HEK293 (cell line): ENCODE data around the gene PDE4DIP.
"Not testable (repeated sequence)": the region's sequence is repeated elsewhere in the genome, so short reads cannot be mapped to it uniquely, and the experiment has no call there.

Source experiments
- FEZF1 ChIP-seq: fragments of 450-650 bp; formaldehyde crosslinking; IDR thresholded peaks from 2 replicates; pipeline ENCODE4 v1.5.1; 2016; ENCODE audit warnings: missing biosample characterization, missing genetic modification characterization
- KLF10 ChIP-seq: fragments of 450-650 bp; IDR thresholded peaks from 2 replicates; pipeline ENCODE4 v1.5.1; 2018; ENCODE audit warnings: missing biosample characterization, mild to moderate bottlenecking, missing genetic modification characterization
- PATZ1 ChIP-seq: fragments of 450-650 bp; formaldehyde crosslinking; IDR thresholded peaks from 2 replicates; pipeline ENCODE4 v1.5.1; 2016; ENCODE audit warnings: missing biosample characterization, missing genetic modification characterization
- ZNF341 ChIP-seq: fragments of 450-650 bp; formaldehyde crosslinking; IDR thresholded peaks from 2 replicates; pipeline ENCODE4; 2016; ENCODE audit warnings: low read depth, missing biosample characterization, missing genetic modification characterization
- ZNF433 ChIP-seq: fragments of 450-650 bp; formaldehyde crosslinking; IDR thresholded peaks from 2 replicates; pipeline ENCODE4 v1.5.1; 2016; ENCODE audit warnings: missing biosample characterization, missing genetic modification characterization, low read depth
- ZNF521 ChIP-seq: fragments of 450-650 bp; formaldehyde crosslinking; IDR thresholded peaks from 2 replicates; pipeline ENCODE4 v1.5.1; 2017; ENCODE audit warnings: missing biosample characterization, mild to moderate bottlenecking, missing genetic modification characterization
- ZNF580 ChIP-seq: fragments of 450-650 bp; formaldehyde crosslinking; IDR thresholded peaks from 2 replicates; pipeline ENCODE4 v1.5.1; 2016; ENCODE audit warnings: missing biosample characterization, missing genetic modification characterization
- ZSCAN5A ChIP-seq: fragments of 450-650 bp; formaldehyde crosslinking; IDR thresholded peaks from 2 replicates; pipeline ENCODE4 v1.5.1; 2016; ENCODE audit warnings: missing biosample characterization, missing genetic modification characterization
- TF ChIP-seq, protein P1 (sequence below): fragments of 450-650 bp; formaldehyde crosslinking; IDR thresholded peaks from 2 replicates; pipeline ENCODE4 v1.5.1; 2016; ENCODE audit warnings: missing biosample characterization, missing genetic modification characterization
- TF ChIP-seq, protein P2 (sequence below): fragments of 450-650 bp; formaldehyde crosslinking; IDR thresholded peaks from 2 replicates; pipeline ENCODE4 v1.5.1; 2016; ENCODE audit warnings: missing biosample characterization, missing genetic modification characterization
- TF ChIP-seq, protein P3 (sequence below): fragments of 450-650 bp; formaldehyde crosslinking; IDR thresholded peaks from 2 replicates; pipeline ENCODE4 v1.5.1; 2016; ENCODE audit warnings: missing biosample characterization, missing genetic modification characterization

DNA sequence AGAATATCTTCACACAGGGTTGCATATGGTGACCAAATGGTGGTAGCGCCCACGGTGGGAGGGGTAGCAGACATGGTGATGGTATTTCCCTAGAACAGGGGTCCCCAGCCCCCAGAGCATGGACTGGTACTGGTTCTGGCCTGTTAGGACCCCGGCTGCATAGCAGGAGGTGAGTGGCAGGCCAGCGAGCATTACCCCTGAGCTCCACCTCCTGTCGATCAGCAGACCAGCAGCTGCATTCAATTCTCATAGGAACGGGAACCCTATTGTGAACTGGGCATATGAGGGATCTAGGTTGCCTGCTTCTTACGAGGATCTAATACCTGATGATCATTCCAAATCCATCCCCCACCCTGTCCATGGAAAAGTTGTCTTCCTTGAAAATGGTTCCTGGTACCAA, 22.0 kb upstream of the PDE4DIP start:
- not testable (repeated sequence) for TF ChIP-seq ZSCAN5A; PATZ1 (tag by site-specific recombination); KLF10 (tag by site-specific recombination); ZNF521 (tag by site-specific recombination); ZNF580 (tag by site-specific recombination); ZNF341 (tag by site-specific recombination); ZNF433 (tag by site-specific recombination); FEZF1
- TF ChIP-seq, protein P1, sequence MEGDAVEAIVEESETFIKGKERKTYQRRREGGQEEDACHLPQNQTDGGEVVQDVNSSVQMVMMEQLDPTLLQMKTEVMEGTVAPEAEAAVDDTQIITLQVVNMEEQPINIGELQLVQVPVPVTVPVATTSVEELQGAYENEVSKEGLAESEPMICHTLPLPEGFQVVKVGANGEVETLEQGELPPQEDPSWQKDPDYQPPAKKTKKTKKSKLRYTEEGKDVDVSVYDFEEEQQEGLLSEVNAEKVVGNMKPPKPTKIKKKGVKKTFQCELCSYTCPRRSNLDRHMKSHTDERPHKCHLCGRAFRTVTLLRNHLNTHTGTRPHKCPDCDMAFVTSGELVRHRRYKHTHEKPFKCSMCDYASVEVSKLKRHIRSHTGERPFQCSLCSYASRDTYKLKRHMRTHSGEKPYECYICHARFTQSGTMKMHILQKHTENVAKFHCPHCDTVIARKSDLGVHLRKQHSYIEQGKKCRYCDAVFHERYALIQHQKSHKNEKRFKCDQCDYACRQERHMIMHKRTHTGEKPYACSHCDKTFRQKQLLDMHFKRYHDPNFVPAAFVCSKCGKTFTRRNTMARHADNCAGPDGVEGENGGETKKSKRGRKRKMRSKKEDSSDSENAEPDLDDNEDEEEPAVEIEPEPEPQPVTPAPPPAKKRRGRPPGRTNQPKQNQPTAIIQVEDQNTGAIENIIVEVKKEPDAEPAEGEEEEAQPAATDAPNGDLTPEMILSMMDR (tag by site-specific recombination): not testable (repeated sequence)
- TF ChIP-seq, protein P2, sequence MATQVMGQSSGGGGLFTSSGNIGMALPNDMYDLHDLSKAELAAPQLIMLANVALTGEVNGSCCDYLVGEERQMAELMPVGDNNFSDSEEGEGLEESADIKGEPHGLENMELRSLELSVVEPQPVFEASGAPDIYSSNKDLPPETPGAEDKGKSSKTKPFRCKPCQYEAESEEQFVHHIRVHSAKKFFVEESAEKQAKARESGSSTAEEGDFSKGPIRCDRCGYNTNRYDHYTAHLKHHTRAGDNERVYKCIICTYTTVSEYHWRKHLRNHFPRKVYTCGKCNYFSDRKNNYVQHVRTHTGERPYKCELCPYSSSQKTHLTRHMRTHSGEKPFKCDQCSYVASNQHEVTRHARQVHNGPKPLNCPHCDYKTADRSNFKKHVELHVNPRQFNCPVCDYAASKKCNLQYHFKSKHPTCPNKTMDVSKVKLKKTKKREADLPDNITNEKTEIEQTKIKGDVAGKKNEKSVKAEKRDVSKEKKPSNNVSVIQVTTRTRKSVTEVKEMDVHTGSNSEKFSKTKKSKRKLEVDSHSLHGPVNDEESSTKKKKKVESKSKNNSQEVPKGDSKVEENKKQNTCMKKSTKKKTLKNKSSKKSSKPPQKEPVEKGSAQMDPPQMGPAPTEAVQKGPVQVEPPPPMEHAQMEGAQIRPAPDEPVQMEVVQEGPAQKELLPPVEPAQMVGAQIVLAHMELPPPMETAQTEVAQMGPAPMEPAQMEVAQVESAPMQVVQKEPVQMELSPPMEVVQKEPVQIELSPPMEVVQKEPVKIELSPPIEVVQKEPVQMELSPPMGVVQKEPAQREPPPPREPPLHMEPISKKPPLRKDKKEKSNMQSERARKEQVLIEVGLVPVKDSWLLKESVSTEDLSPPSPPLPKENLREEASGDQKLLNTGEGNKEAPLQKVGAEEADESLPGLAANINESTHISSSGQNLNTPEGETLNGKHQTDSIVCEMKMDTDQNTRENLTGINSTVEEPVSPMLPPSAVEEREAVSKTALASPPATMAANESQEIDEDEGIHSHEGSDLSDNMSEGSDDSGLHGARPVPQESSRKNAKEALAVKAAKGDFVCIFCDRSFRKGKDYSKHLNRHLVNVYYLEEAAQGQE (tag by site-specific recombination): not testable (repeated sequence)
- TF ChIP-seq, protein P3, sequence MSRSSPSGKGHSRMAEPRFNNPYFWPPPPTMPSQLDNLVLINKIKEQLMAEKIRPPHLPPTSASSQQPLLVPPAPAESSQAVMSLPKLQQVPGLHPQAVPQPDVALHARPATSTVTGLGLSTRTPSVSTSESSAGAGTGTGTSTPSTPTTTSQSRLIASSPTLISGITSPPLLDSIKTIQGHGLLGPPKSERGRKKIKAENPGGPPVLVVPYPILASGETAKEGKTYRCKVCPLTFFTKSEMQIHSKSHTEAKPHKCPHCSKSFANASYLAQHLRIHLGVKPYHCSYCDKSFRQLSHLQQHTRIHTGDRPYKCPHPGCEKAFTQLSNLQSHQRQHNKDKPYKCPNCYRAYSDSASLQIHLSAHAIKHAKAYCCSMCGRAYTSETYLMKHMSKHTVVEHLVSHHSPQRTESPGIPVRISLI (tag by site-specific recombination): not testable (repeated sequence)
